B cell (primary cell): Measurements from ENCODE around the gene DMKN. TPM values are rescaled to one million over a fixed set of nuclear protein-coding genes. Genes with fewer than 3 reads are reported as not detected.

ENCODE experiments used
- ATAC-seq: fragments of 200-7000 bp; cut with Tn5 transposase; one replicate; pipeline ENCODE4 v1.10.0; 2021; ENCODE audit warnings: low read depth, mild to moderate bottlenecking, moderate number of reproducible peaks, moderate library complexity
- CTCF ChIA-PET: fragments of 350-600 bp; sonication (Branson Sonifier 250); formaldehyde crosslinking; loops from one replicate; lab custom pipeline; 2021; ENCODE audit warnings: antibody characterized with exemption, inconsistent platforms; lab: Charles Lee
- POLR2A ChIA-PET: fragments of 350-600 bp; sonication (Branson Sonifier 250); formaldehyde crosslinking; loops from one replicate; lab custom pipeline; 2021; ENCODE audit warnings: antibody characterized with exemption; lab: Charles Lee
- DNase-seq: peaks from one replicate; pipeline ENCODE4 v3.0.0; 2013
- H2AFZ ChIP-seq: 2 replicates; pipeline ENCODE4 v1.6.1; 2012; ENCODE audit warnings: mild to moderate bottlenecking, low read depth, low read length; ENCODE audit not compliant: insufficient read depth, poor library complexity, severe bottlenecking
- H3K27ac ChIP-seq, 2 donors: 1 replicate in 1 of 2; 2 replicates in 1 of 2; pipeline ENCODE4 v1.5.1; 2012 to 2013; ENCODE audit warnings: low read length in 2 of 2, mild to moderate bottlenecking in 2 of 2, moderate library complexity in 1 of 2
- H3K27me3 ChIP-seq, 4 experiments: fragments of 200-600 bp in 1 of 4; sonication (generic) in 1 of 4; replicated peaks in 1 of 4; 1 replicate in 2 of 4; 2 replicates in 2 of 4; pipeline versions ENCODE4 v1.6.1 to v1.7.0; 2013 to 2016; ENCODE audit warnings: low read length in 3 of 4, mild to moderate bottlenecking in 2 of 4, mixed read lengths in 1 of 4, moderate library complexity in 1 of 4; ENCODE audit not compliant: insufficient read depth in 4 of 4, control insufficient read depth in 3 of 4; ENCODE audit errors: control extremely low read depth in 1 of 4
- H3K36me3 ChIP-seq, 2 experiments: replicated peaks in 1 of 2; 1 replicate in 1 of 2; 2 replicates in 1 of 2; pipeline versions ENCODE4 v1.6.1 to v1.7.1; 2013; ENCODE audit warnings: low read length in 1 of 2; ENCODE audit not compliant: insufficient read depth in 2 of 2, control insufficient read depth in 1 of 2; ENCODE audit errors: control extremely low read depth in 1 of 2, extremely low read depth in 1 of 2
- H3K4me1 ChIP-seq, 2 donors: fragments of 200-600 bp in 1 of 2; sonication (generic) in 1 of 2; 1 replicate in 1 of 2; 2 replicates in 1 of 2; pipeline versions ENCODE4 v1.5.1 to v1.6.1; 2013 to 2017; ENCODE audit warnings: low read length in 2 of 2; ENCODE audit not compliant: control insufficient read depth in 2 of 2, insufficient read depth in 2 of 2
- H3K4me2 ChIP-seq: replicated peaks from 2 replicates; pipeline ENCODE3; 2012; ENCODE audit warnings: mild to moderate bottlenecking, low read depth, low read length; ENCODE audit not compliant: poor library complexity, severe bottlenecking
- H3K4me3 ChIP-seq, 5 experiments: fragments of 200-600 bp in 1 of 5; sonication (generic) in 1 of 5; 1 replicate in 3 of 5; 2 replicates in 2 of 5; pipeline versions ENCODE4 v1.5.1 to v1.7.0; 2011 to 2016; ENCODE audit warnings: low read length in 4 of 5, mild to moderate bottlenecking in 4 of 5, low read depth in 2 of 5, control low read depth in 1 of 5, moderate library complexity in 1 of 5; ENCODE audit not compliant: insufficient read depth in 1 of 5; ENCODE audit errors: control extremely low read depth in 1 of 5, extremely low read depth in 1 of 5
- H3K79me2 ChIP-seq: fragments of 200-600 bp; sonication (generic); one replicate; pipeline ENCODE4 v1.6.0; 2016; ENCODE audit warnings: low read length; ENCODE audit not compliant: control insufficient read depth, insufficient read depth
- H3K9ac ChIP-seq: fragments of 200-600 bp; sonication (generic); 2 replicates; pipeline ENCODE4 v1.6.1; 2017; ENCODE audit warnings: mild to moderate bottlenecking, low read length, moderate library complexity
- H3K9me3 ChIP-seq, 3 donors: one replicate each; pipeline versions ENCODE4 v1.6.1 to v1.7.1; 2013; ENCODE audit warnings: low read length in 2 of 3; ENCODE audit not compliant: control insufficient read depth in 2 of 3, insufficient read depth in 1 of 3; ENCODE audit errors: control extremely low read depth in 1 of 3
- H4K20me1 ChIP-seq: 2 replicates; pipeline ENCODE4 v1.6.0; 2012; ENCODE audit warnings: mild to moderate bottlenecking, low read length; ENCODE audit not compliant: insufficient read depth, control insufficient read depth, poor library complexity, severe bottlenecking
- H3K27ac Mint-ChIP-seq: one replicate; pipeline ENCODE4 v1.8.0; 2021; ENCODE audit warnings: mixed read lengths
- H3K27me3 Mint-ChIP-seq: one replicate; pipeline ENCODE4 v1.8.0; 2021; ENCODE audit warnings: mixed read lengths
- H3K4me1 Mint-ChIP-seq: one replicate; pipeline ENCODE4 v1.8.0; 2021; ENCODE audit warnings: mixed read lengths
- H3K4me3 Mint-ChIP-seq: one replicate; pipeline ENCODE4 v1.8.0; 2021; ENCODE audit warnings: mixed read lengths
- H3K9me3 Mint-ChIP-seq: one replicate; pipeline ENCODE4 v1.8.0; 2022; ENCODE audit warnings: mixed read lengths; ENCODE audit not compliant: insufficient read depth
- EZH2 ChIP-seq: IDR thresholded peaks from 2 replicates; pipeline ENCODE4 v1.6.1; 2012; ENCODE audit warnings: borderline replicate concordance, low read depth, mild to moderate bottlenecking, moderate library complexity, low read length; ENCODE audit not compliant: insufficient read depth, poor library complexity, severe bottlenecking
- WGBS: methylation state at CpG from one replicate; pipeline ENCODE4 v1.1.5; 2013; ENCODE audit warnings: missing lambda C conversion rate; ENCODE audit not compliant: insufficient coverage; 5-methylcytosine and 5-hydroxymethylcytosine counted together
- intact Hi-C: fragments of 100-400 bp; cut with micrococcal nuclease; formaldehyde crosslinking; loops from one replicate; pipeline ENCODE4 v1.10.0; 2022
- polyA plus RNA-seq: library from polyadenylated mRNA; depleted of rRNA; stranded (reverse); fragments of >200 nt; gene quantifications from 2 replicates; pipeline ENCODE4 v1.2.3, GENCODE V29; 2012
- total RNA-seq, 2 donors: library from RNA; stranded (reverse); fragments of 120-200 nt in 1 of 2; gene quantifications; 1 replicate in 1 of 2; 2 replicates in 1 of 2; pipeline versions ENCODE4 v1.2.3 to v1.2.4, GENCODE V29; 2013 to 2022
- TF ChIP-seq, protein P1 (sequence below): fragments of 200-600 bp; IDR thresholded peaks from one replicate; pipeline ENCODE4 v1.8.0; 2022; ENCODE audit warnings: antibody characterized with exemption, mild to moderate bottlenecking

DMKN gene
- total and polyA plus RNA-seq, 2 donors (not counting 1 experiment from before 2014, with no cell fraction given): 0.58 to 4.5 TPM

DNA sequence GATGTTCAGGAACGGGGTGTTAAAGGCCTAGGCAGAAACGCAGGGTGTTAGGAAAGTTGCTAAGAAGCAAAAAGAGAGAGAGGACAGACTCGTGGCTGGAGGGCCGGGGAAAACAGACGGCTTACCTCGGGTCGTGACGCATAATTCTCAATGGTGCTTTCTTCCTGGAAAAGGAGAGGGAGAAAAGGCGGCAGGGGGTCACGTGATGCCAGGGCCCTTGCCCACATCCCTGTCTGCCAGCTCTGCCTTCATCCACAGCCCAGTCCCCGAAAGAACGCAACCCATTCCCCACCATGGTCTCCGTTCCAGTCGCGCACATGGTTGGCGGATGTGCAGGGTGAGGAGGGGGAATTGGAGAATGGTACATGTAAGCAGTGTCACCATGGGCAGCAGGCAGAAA, 24.8 kb downstream of the DMKN start:
- Histone ChIP-seq H3K27me3 (peaks cover 0 to 5% (median 0%) of the 10 kb centered on the region in 4 experiments), H2AFZ (no peak overlapping the region), H3K9me3 (no peaks in the 10 kb centered on the region), H4K20me1 (no peaks in the 10 kb centered on the region), H3K36me3 (no peaks in the 10 kb centered on the region), H3K9ac (no peak overlapping the region), H3K79me2 (no peaks in the 10 kb centered on the region), H3K4me2 (no peak overlapping the region), H3K27ac (no peak overlapping the region), H3K4me1 (peaks cover 18 to 19% of the 10 kb centered on the region in 2 donors), H3K4me3 (no peak overlapping the region)
- no peak for TF ChIP-seq EZH2
- H3K4me3 Mint-ChIP-seq: no peak overlapping the region
- intact Hi-C loops: no loop called here
- H3K27me3 Mint-ChIP-seq: peaks cover 7% of the 10 kb centered on the region
- peaks cover 12% of the 10 kb centered on the region for H3K4me1 Mint-ChIP-seq
- ChIA-PET POLR2A (no interaction called here), CTCF (interaction anchor here (1.0 to 2.3 kb wide), 4 partner anchors 19 to 219 kb away, joined by 3 to 6 read pairs (median 4); partner anchors contain the start of gene USF2)
- H3K27ac Mint-ChIP-seq: no peak overlapping the region
- DNase-seq (no peak), ATAC-seq (no peak)
- H3K9me3 Mint-ChIP-seq: no peaks in the 10 kb centered on the region
- WGBS: 93% methylated on average over 12 of the region's 16 CpGs

DNA sequence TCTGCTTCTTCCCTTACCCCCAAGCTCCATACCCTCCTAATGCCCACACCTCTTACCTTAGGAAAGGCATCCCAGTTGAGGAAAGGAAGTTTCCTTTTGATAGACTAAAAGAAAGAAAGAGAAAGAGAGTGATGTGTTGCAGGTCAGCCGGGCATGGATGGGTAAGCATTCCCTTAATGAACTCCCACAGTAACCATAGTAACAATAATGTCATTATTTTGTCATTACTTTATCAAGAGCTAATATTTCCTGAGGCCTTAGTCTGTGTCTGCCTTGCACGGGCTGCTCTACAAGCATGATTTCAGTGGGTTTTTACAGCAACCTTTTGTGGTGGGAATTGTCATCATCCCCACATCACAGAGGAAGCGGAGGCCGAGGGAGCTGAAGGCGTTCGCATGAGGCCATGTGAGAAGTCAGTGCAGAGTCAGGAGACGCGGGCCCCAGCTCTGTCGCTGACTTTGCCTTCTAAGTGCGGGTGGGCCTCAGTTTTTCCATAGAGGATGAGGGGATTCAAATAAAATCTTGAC, 25.7 kb downstream of the DMKN start:
- POLR2A ChIA-PET: interaction anchor here (0.5 to 0.6 kb wide), 2 partner anchors 17 to 93 kb away, joined by 3 to 6 read pairs; no protein-coding TSS in a partner anchor

More for the DNA sequence above, 25.7 kb downstream of the DMKN start:
- no peak overlapping the region for H3K27ac ChIP-seq
- no peak overlapping the region for H3K4me2 ChIP-seq
- peaks cover 4% of the 10 kb centered on the region for H3K27me3 Mint-ChIP-seq
- H3K27me3 ChIP-seq: peaks cover 0 to 3% (median 0%) of the 10 kb centered on the region in 4 experiments
- no peak for ATAC-seq
- no peak overlapping the region for H3K27ac Mint-ChIP-seq
- H2AFZ ChIP-seq: no peak overlapping the region
- no peak overlapping the region for H3K4me3 Mint-ChIP-seq
- no peak overlapping the region for H3K4me3 ChIP-seq
- no peaks in the 10 kb centered on the region for H4K20me1 ChIP-seq
- peaks cover 14% of the 10 kb centered on the region for H3K4me1 Mint-ChIP-seq
- CTCF ChIA-PET: interaction anchor here (1.0 to 2.7 kb wide), 5 partner anchors 8 to 219 kb away, joined by 3 to 12 read pairs (median 5); partner anchors contain the start of gene USF2
- no peak for TF ChIP-seq EZH2
- TF ChIP-seq, protein P1, sequence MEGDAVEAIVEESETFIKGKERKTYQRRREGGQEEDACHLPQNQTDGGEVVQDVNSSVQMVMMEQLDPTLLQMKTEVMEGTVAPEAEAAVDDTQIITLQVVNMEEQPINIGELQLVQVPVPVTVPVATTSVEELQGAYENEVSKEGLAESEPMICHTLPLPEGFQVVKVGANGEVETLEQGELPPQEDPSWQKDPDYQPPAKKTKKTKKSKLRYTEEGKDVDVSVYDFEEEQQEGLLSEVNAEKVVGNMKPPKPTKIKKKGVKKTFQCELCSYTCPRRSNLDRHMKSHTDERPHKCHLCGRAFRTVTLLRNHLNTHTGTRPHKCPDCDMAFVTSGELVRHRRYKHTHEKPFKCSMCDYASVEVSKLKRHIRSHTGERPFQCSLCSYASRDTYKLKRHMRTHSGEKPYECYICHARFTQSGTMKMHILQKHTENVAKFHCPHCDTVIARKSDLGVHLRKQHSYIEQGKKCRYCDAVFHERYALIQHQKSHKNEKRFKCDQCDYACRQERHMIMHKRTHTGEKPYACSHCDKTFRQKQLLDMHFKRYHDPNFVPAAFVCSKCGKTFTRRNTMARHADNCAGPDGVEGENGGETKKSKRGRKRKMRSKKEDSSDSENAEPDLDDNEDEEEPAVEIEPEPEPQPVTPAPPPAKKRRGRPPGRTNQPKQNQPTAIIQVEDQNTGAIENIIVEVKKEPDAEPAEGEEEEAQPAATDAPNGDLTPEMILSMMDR: no peak
- no peak overlapping the region for H3K9ac ChIP-seq
- DNase-seq: no peak
- H3K4me1 ChIP-seq: peaks cover 19 to 20% of the 10 kb centered on the region in 2 donors
- H3K9me3 Mint-ChIP-seq: no peaks in the 10 kb centered on the region
- H3K9me3 ChIP-seq: no peaks in the 10 kb centered on the region
- WGBS: 100% methylated on average over 2 of the region's 10 CpGs
- no peaks in the 10 kb centered on the region for H3K79me2 ChIP-seq
- no peaks in the 10 kb centered on the region for H3K36me3 ChIP-seq
- intact Hi-C loops: no loop called here
